GM23338 (cell line): ENCODE results near the gene DYNC2LI1.

ENCODE experiments used
- CREB1 ChIP-seq: fragments of 250-450 bp; sonication (Bioruptor Pico); IDR thresholded peaks from 2 replicates; pipeline ENCODE4 v1.5.0; 2020; ENCODE audit warnings: low read depth, mild to moderate bottlenecking, moderate library complexity
- EZH2 ChIP-seq: fragments of 200-600 bp; sonication (generic); IDR thresholded peaks from one replicate; pipeline ENCODE4 v1.8.0; 2017; ENCODE audit warnings: antibody characterized with exemption, mild to moderate bottlenecking, low read depth; ENCODE audit not compliant: unreplicated experiment
- EZH2phosphoT487 ChIP-seq: fragments of 200-600 bp; sonication (generic); IDR thresholded peaks from one replicate; pipeline ENCODE4 v1.8.1; 2018; ENCODE audit warnings: antibody characterized with exemption; ENCODE audit not compliant: unreplicated experiment
- POLR2AphosphoS5 ChIP-seq: IDR thresholded peaks from 2 replicates; pipeline ENCODE4 v1.6.1; 2016; ENCODE audit warnings: antibody characterized with exemption, low read depth
- STAT1 ChIP-seq: IDR thresholded peaks from one replicate; pipeline ENCODE4 v1.6.1; 2016; ENCODE audit warnings: antibody characterized with exemption; ENCODE audit not compliant: unreplicated experiment
- ZNF331 ChIP-seq: fragments of 250-450 bp; sonication (Bioruptor Pico); IDR thresholded peaks from 2 replicates; pipeline ENCODE4 v1.5.0; 2020; ENCODE audit warnings: low read depth, mild to moderate bottlenecking, moderate library complexity
- TF ChIP-seq, protein P1 (sequence below), 2 experiments: fragments of 200-600 bp in 1 of 2; sonication (generic) in 1 of 2; conservative IDR thresholded peaks; 2 replicates each; pipeline versions ENCODE4 v1.5.1 to v1.6.1; 2016 to 2017; ENCODE audit warnings: antibody characterized with exemption in 2 of 2, low read depth in 2 of 2, mild to moderate bottlenecking in 2 of 2, moderate library complexity in 1 of 2

DNA sequence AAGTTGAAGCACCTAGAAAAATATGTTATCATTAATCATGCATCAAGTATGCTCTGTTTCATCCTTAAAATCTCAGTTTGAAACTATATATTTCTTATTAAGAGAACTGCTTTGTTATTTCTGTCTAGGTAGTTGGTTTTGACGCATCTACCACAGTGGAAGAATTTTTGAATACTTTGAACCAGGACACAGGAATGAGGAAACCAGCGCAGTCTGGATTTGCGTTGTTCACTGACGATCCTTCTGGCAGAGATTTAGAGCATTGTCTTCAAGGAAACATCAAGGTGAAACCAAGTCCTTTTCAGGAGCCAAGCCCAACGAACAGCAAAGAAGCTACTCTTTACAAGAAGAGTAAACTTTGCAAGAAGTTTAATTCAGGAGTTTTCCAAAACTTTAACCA is 30.1 kb upstream of the DYNC2LI1 start:
- no peak for TF ChIP-seq POLR2AphosphoS5
- TF ChIP-seq, protein P1, sequence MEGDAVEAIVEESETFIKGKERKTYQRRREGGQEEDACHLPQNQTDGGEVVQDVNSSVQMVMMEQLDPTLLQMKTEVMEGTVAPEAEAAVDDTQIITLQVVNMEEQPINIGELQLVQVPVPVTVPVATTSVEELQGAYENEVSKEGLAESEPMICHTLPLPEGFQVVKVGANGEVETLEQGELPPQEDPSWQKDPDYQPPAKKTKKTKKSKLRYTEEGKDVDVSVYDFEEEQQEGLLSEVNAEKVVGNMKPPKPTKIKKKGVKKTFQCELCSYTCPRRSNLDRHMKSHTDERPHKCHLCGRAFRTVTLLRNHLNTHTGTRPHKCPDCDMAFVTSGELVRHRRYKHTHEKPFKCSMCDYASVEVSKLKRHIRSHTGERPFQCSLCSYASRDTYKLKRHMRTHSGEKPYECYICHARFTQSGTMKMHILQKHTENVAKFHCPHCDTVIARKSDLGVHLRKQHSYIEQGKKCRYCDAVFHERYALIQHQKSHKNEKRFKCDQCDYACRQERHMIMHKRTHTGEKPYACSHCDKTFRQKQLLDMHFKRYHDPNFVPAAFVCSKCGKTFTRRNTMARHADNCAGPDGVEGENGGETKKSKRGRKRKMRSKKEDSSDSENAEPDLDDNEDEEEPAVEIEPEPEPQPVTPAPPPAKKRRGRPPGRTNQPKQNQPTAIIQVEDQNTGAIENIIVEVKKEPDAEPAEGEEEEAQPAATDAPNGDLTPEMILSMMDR (conservative IDR thresholded peaks at IDR 0.05; ENCODE audit: low read depth in 2 of 2): no peak
- no peak for TF ChIP-seq EZH2phosphoT487
- TF ChIP-seq EZH2: no peak
- TF ChIP-seq CREB1: no peak
- TF ChIP-seq ZNF331 (CRISPR knock-in tag): no peak
- TF ChIP-seq STAT1: no peak
